Vagina (tissue), 2 donors: ENCODE measurements around the gene DBT. TPM values are rescaled to one million over a fixed set of nuclear protein-coding genes. Genes with fewer than 3 reads are reported as not detected.

ENCODE experiments used
- DNase-seq, 2 donors: peaks; one replicate each; pipeline ENCODE4 v3.0.0-alpha.2; 2017; ENCODE audit errors: extremely low spot score in 2 of 2
- H3K27ac ChIP-seq: fragments of 200-600 bp; sonication (generic); one replicate; pipeline ENCODE4 v1.5.1; 2019
- H3K27me3 ChIP-seq: fragments of 200-600 bp; sonication (generic); one replicate; pipeline ENCODE4 v1.5.1; 2019
- H3K36me3 ChIP-seq, 2 donors: fragments of 200-600 bp; sonication (generic); one replicate each; pipeline ENCODE4 v1.5.1; 2017 to 2019
- H3K4me1 ChIP-seq: fragments of 200-600 bp; sonication (generic); one replicate; pipeline ENCODE4 v1.5.1; 2019
- H3K4me3 ChIP-seq, 2 donors: fragments of 200-600 bp; sonication (generic); 1 replicate in 1 of 2; 2 replicates in 1 of 2; pipeline ENCODE4 v1.5.1; 2016 to 2019
- H3K9me3 ChIP-seq: fragments of 200-600 bp; sonication (generic); one replicate; pipeline ENCODE4 v1.5.1; 2019
- CTCF ChIP-seq, 3 experiments: fragments of 450-650 bp in 2 of 3; fragments of 200-600 bp in 1 of 3; sonication (generic) in 1 of 3; IDR thresholded peaks; one replicate each; pipeline ENCODE4 v1.5.1; 2017 to 2019; ENCODE audit warnings: antibody characterized with exemption in 3 of 3, mild to moderate bottlenecking in 2 of 3, moderate library complexity in 2 of 3
- POLR2A ChIP-seq, 2 donors: fragments of 450-650 bp; IDR thresholded peaks; one replicate each; pipeline ENCODE4 v1.6.1; 2017; ENCODE audit warnings: antibody characterized with exemption in 2 of 2, mild to moderate bottlenecking in 2 of 2, moderate library complexity in 2 of 2
- POLR2AphosphoS5 ChIP-seq, 2 donors: sonication (generic); formaldehyde crosslinking; IDR thresholded peaks; one replicate each; pipeline ENCODE4 v1.9.0; 2017; ENCODE audit warnings: antibody characterized with exemption in 2 of 2, mild to moderate bottlenecking in 2 of 2, low read depth in 1 of 2; ENCODE audit not compliant: insufficient read depth in 1 of 2
- intact Hi-C: fragments of 100-400 bp; cut with DNase I; formaldehyde crosslinking; loops from one replicate; pipeline ENCODE4 v1.15.1; 2023
- total RNA-seq: library from RNA; depleted of rRNA; stranded (reverse); fragments of >200 nt; gene quantifications from one replicate; pipeline ENCODE4 v1.2.3, GENCODE V29; 2016

DBT gene
- total RNA-seq, 1 donor from 2014 or later = 7.4 TPM

- H3K4me3 ChIP-seq = no peak overlapping the region
- no peaks in the 10 kb centered on the region for H3K27me3 ChIP-seq
- TF ChIP-seq POLR2A (IDR thresholded peaks at IDR 0.05) (no peak), POLR2AphosphoS5 (IDR thresholded peaks at IDR 0.05; ENCODE audit: insufficient read depth in 1 of 2, low read depth in 1 of 2) (no peak), CTCF (IDR thresholded peaks at IDR 0.05) (no peak)
- no peaks in the 10 kb centered on the region for H3K4me1 ChIP-seq
- DNase-seq = no peak
- intact Hi-C loops = no loop called here
- H3K9me3 ChIP-seq = no peaks in the 10 kb centered on the region
- peaks cover 0 to 80% of the 10 kb centered on the region in 2 donors for H3K36me3 ChIP-seq
- H3K27ac ChIP-seq = no peak overlapping the region
Measured at GRCh38 chr1:100287162-100287561, 37.5 kb upstream of the DBT start.

- Histone ChIP-seq H3K27ac (no peak overlapping the region), H3K4me1 (no peaks in the 10 kb centered on the region), H3K9me3 (no peaks in the 10 kb centered on the region), H3K4me3 (no peak overlapping the region), H3K27me3 (no peaks in the 10 kb centered on the region), H3K36me3 (peaks cover 0 to 63% of the 10 kb centered on the region in 2 donors)
- no peak for TF ChIP-seq POLR2A (IDR thresholded peaks at IDR 0.05)
- TF ChIP-seq POLR2AphosphoS5 (IDR thresholded peaks at IDR 0.05; ENCODE audit: insufficient read depth in 1 of 2, low read depth in 1 of 2) = no peak
- no peak for TF ChIP-seq CTCF (IDR thresholded peaks at IDR 0.05)
- intact Hi-C loops = no loop called here
- no peak for DNase-seq
Measured at GRCh38 chr1:100284591-100284990, 35.0 kb upstream of the DBT start.

- Histone ChIP-seq H3K4me1 (no peaks in the 10 kb centered on the region), H3K27me3 (no peaks in the 10 kb centered on the region), H3K27ac (no peak overlapping the region), H3K4me3 (no peak overlapping the region), H3K36me3 (peaks cover 0 to 71% of the 10 kb centered on the region in 2 donors), H3K9me3 (no peaks in the 10 kb centered on the region)
- no peak for DNase-seq
- no peak for TF ChIP-seq POLR2AphosphoS5 (IDR thresholded peaks at IDR 0.05; ENCODE audit: insufficient read depth in 1 of 2, low read depth in 1 of 2)
- TF ChIP-seq CTCF (IDR thresholded peaks at IDR 0.05) = no peak
- TF ChIP-seq POLR2A (IDR thresholded peaks at IDR 0.05) = no peak
- intact Hi-C loops = no loop called here
Measured at GRCh38 chr1:100279954-100280682, 30.5 kb upstream of the DBT start.

GRCh38 chr1:100279358-100279923, 29.8 kb upstream of the DBT start:
- H3K27ac ChIP-seq = no peak overlapping the region
- TF ChIP-seq POLR2A (IDR thresholded peaks at IDR 0.05) (no peak), CTCF (IDR thresholded peaks at IDR 0.05) (no peak), POLR2AphosphoS5 (IDR thresholded peaks at IDR 0.05; ENCODE audit: insufficient read depth in 1 of 2, low read depth in 1 of 2) (no peak)
- H3K9me3 ChIP-seq = no peaks in the 10 kb centered on the region
- peaks cover 2 to 71% of the 10 kb centered on the region in 2 donors for H3K36me3 ChIP-seq
- H3K4me3 ChIP-seq = no peak overlapping the region
- H3K4me1 ChIP-seq = no peaks in the 10 kb centered on the region
- no peaks in the 10 kb centered on the region for H3K27me3 ChIP-seq
- intact Hi-C loops = no loop called here
- DNase-seq = no peak

GRCh38 chr1:100277866-100278265, 28.2 kb upstream of the DBT start:
- Histone ChIP-seq H3K27me3 (no peaks in the 10 kb centered on the region), H3K4me3 (no peak overlapping the region), H3K4me1 (no peaks in the 10 kb centered on the region), H3K36me3 (peaks cover 4 to 76% of the 10 kb centered on the region in 2 donors), H3K27ac (no peak overlapping the region), H3K9me3 (no peaks in the 10 kb centered on the region)
- DNase-seq = no peak
- intact Hi-C loops = no loop called here
- TF ChIP-seq POLR2A (IDR thresholded peaks at IDR 0.05) (no peak), CTCF (IDR thresholded peaks at IDR 0.05) (no peak), POLR2AphosphoS5 (IDR thresholded peaks at IDR 0.05; ENCODE audit: insufficient read depth in 1 of 2, low read depth in 1 of 2) (no peak)
